Right ventricle myocardium inferior (tissue), 1 donor: ENCODE data around the gene MLPH. TPM values are rescaled to one million over a fixed set of nuclear protein-coding genes. Genes with fewer than 3 reads are reported as not detected.
A peak's percentile ranks its signal among the peaks of the same experiment; 100 is the strongest.

ENCODE experiments used
- ATAC-seq: fragments of 200-7000 bp; cut with Tn5 transposase; one replicate; pipeline ENCODE4 v1.9.1; 2020; ENCODE audit warnings: mild to moderate bottlenecking, moderate library complexity
- DNase-seq: peaks from one replicate; pipeline ENCODE4 v3.0.0; 2021; ENCODE audit errors: missing footprints
- intact Hi-C: fragments of 100-400 bp; cut with DNase I; formaldehyde crosslinking; loops from one replicate; pipeline ENCODE4 v1.11.0; 2022
- total RNA-seq: library from RNA; stranded (reverse); fragmentation: NEBNext Ultra II Directional; extraction: Animal tissue kit (Norgen Biotek cat#: 25700); gene quantifications from one replicate; pipeline ENCODE4 v1.2.1, GENCODE V29; 2021
- donor health status: DM: no; HTN: yes; CAD: no; lungs with severe emphysema.

Gene MLPH
- total RNA-seq, 1 donor from 2014 or later: 79.0 TPM

- peak; percentile 5 for DNase-seq
- intact Hi-C loops: no loop called here
- ATAC-seq: no peak
Measured at GRCh38 chr2:237509905-237510304, 22.9 kb downstream of the MLPH start.

- ATAC-seq: no peak
- intact Hi-C loops: no loop called here
- peak; percentile 60 for DNase-seq
Measured at GRCh38 chr2:237510502-237511217, 23.6 kb downstream of the MLPH start.

- DNase-seq (peak; percentile 46), ATAC-seq (no peak)
- intact Hi-C loops: no loop called here
Measured at GRCh38 chr2:237511433-237511832, 24.4 kb downstream of the MLPH start.

GRCh38 chr2:237511885-237512405 lies 24.9 kb downstream of the MLPH start:
- ATAC-seq (no peak), DNase-seq (peak; percentile 35)
- intact Hi-C loops: loop anchor here (1.0 kb wide), 1 partner anchor 60 kb away; no protein-coding TSS in a partner anchor

- intact Hi-C loops: loop anchor here (1.0 kb wide), 1 partner anchor 59 kb away; no protein-coding TSS in a partner anchor
- ATAC-seq (peak; percentile 70), DNase-seq (peak; percentile 91)
Measured at GRCh38 chr2:237512774-237513466, 25.9 kb downstream of the MLPH start.

- peak; percentile 18 for DNase-seq
- no peak for ATAC-seq
- intact Hi-C loops: no loop called here
Measured at GRCh38 chr2:237513693-237514092, 26.6 kb downstream of the MLPH start.

- DNase-seq (peak; percentile 51), ATAC-seq (peak; percentile 58)
- intact Hi-C loops: no loop called here
Measured at GRCh38 chr2:237514474-237515130, 27.6 kb downstream of the MLPH start.

- ATAC-seq (peak; percentile 14), DNase-seq (peak; percentile 63)
- intact Hi-C loops: no loop called here
Measured at GRCh38 chr2:237515166-237515565, 28.1 kb downstream of the MLPH start.

GRCh38 chr2:237515621-237516275 lies 28.7 kb downstream of the MLPH start:
- DNase-seq (peak; percentile 42), ATAC-seq (no peak)
- intact Hi-C loops: loop anchor here (2.0 kb wide), 1 partner anchor 235 kb away; no protein-coding TSS in a partner anchor

- no peak for DNase-seq
- intact Hi-C loops: loop anchor here (2.0 kb wide), 1 partner anchor 234 kb away; no protein-coding TSS in a partner anchor
- no peak for ATAC-seq
Measured at GRCh38 chr2:237517163-237517562, 30.1 kb downstream of the MLPH start.

GRCh38 chr2:237517990-237518389 lies 30.9 kb downstream of the MLPH start:
- intact Hi-C loops: loop anchor here (2.0 kb wide), 1 partner anchor 233 kb away; no protein-coding TSS in a partner anchor
- no peak for DNase-seq
- ATAC-seq: no peak

GRCh38 chr2:237519506-237520245 lies 32.6 kb downstream of the MLPH start:
- ATAC-seq (no peak), DNase-seq (peak; percentile 34)
- intact Hi-C loops: no loop called here

GRCh38 chr2:237520290-237520689 lies 33.2 kb downstream of the MLPH start:
- DNase-seq (peak; percentile 41), ATAC-seq (no peak)
- intact Hi-C loops: no loop called here

GRCh38 chr2:237524631-237525030 lies 37.6 kb downstream of the MLPH start:
- DNase-seq (peak; percentile 56), ATAC-seq (no peak)
- intact Hi-C loops: no loop called here

GRCh38 chr2:237525559-237526157 lies 38.6 kb downstream of the MLPH start:
- DNase-seq: peak; percentile 58
- intact Hi-C loops: no loop called here
- no peak for ATAC-seq

GRCh38 chr2:237527233-237527632 lies 40.2 kb downstream of the MLPH start:
- ATAC-seq: no peak

GRCh38 chr2:237527766-237528165 lies 40.7 kb downstream of the MLPH start:
- DNase-seq (no peak), ATAC-seq (no peak)
- intact Hi-C loops: no loop called here

More at GRCh38 chr2:237527233-237527632, 40.2 kb downstream of the MLPH start:
- intact Hi-C loops: no loop called here
- peak; percentile 56 for DNase-seq
